ENCODE data around the gene AOPEP. TPM values are rescaled to one million over a fixed set of nuclear protein-coding genes. Genes with fewer than 3 reads are reported as not detected.
"Not testable (repeated sequence)": the region's sequence is repeated elsewhere in the genome, so short reads cannot be mapped to it uniquely, and the experiment has no call there.

AOPEP gene
- total RNA-seq, 1 experiment from 2014 or later = 32.4 TPM

DNA sequence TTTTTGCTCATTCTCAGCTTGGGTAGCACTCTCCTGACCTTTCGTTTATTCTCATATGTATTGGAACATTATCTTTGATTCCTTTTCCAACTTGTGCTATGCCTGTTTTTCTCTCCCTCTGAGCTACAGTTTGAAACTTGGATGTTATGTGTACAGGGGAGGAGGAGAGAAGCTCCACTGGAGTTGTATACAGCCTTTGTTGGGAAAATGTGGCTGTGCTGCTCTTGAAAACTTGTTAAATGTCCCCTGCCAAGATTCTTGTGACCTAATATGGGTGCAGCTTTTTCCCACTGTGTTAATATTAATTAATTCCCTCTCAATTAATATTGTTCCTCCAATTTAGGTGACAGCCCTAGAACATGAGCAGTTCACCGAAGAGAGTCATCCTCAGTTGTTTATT lies 235.4 kb downstream of the AOPEP start:
- CTCF ChIA-PET = interaction anchor here (0.9 to 1.3 kb wide), 3 partner anchors 11 to 14 kb away, joined by 3 to 5 read pairs (median 3); no protein-coding TSS in a partner anchor
- BruUV-seq (replicated peaks) = no TSS peak
- TF ChIP-seq, protein P1, sequence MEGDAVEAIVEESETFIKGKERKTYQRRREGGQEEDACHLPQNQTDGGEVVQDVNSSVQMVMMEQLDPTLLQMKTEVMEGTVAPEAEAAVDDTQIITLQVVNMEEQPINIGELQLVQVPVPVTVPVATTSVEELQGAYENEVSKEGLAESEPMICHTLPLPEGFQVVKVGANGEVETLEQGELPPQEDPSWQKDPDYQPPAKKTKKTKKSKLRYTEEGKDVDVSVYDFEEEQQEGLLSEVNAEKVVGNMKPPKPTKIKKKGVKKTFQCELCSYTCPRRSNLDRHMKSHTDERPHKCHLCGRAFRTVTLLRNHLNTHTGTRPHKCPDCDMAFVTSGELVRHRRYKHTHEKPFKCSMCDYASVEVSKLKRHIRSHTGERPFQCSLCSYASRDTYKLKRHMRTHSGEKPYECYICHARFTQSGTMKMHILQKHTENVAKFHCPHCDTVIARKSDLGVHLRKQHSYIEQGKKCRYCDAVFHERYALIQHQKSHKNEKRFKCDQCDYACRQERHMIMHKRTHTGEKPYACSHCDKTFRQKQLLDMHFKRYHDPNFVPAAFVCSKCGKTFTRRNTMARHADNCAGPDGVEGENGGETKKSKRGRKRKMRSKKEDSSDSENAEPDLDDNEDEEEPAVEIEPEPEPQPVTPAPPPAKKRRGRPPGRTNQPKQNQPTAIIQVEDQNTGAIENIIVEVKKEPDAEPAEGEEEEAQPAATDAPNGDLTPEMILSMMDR (IDR thresholded peaks at IDR 0.05; ENCODE audit: unreplicated experiment) = no peak
- Mint-ChIP-seq H3K9me3 (ENCODE audit: unreplicated experiment) (no peaks in the 10 kb centered on the region), H3K4me1 (ENCODE audit: insufficient read depth, unreplicated experiment) (no peaks in the 10 kb centered on the region), H3K27ac (ENCODE audit: low read depth, unreplicated experiment) (no peak overlapping the region), H3K27me3 (ENCODE audit: insufficient read depth, unreplicated experiment) (no peaks in the 10 kb centered on the region), H3K4me3 (ENCODE audit: unreplicated experiment) (no peak overlapping the region), H3K36me3 (ENCODE audit: insufficient read depth, unreplicated experiment) (no peaks in the 10 kb centered on the region)
- intact Hi-C loops (cut with micrococcal nuclease) = no loop called here
- DNase-seq (ENCODE audit: unreplicated experiment) = no peak
- POLR2A ChIA-PET = interaction anchor here (0.7 to 1.4 kb wide), 3 partner anchors 9 to 173 kb away, joined by 3 to 4 read pairs (median 4); no protein-coding TSS in a partner anchor

DNA sequence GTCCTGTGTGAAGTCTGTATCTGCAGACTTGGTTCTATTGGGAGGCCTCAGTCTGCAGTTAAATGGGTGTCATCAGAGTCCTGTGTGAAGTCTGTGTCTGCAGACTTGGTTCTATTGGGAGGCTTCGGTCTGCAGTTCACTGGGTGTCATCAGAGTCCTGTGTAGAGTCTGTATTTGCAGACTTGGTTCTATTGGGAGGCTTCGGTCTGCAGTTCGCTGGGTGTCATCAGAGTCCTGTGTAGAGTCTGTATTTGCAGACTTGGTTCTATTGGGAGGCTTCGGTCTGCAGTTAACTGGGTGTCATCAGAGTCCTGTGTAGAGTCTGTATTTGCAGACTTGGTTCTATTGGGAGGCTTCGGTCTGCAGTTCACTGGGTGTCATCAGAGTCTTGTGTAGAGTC lies 239.1 kb downstream of the AOPEP start:
- H3K4me1 Mint-ChIP-seq (ENCODE audit: insufficient read depth, unreplicated experiment); DNase-seq (ENCODE audit: unreplicated experiment); CTCF ChIA-PET; BruUV-seq (replicated peaks); H3K27ac Mint-ChIP-seq (ENCODE audit: low read depth, unreplicated experiment); H3K9me3 Mint-ChIP-seq (ENCODE audit: unreplicated experiment); H3K36me3 Mint-ChIP-seq (ENCODE audit: insufficient read depth, unreplicated experiment); intact Hi-C loops (cut with micrococcal nuclease); POLR2A ChIA-PET; H3K27me3 Mint-ChIP-seq (ENCODE audit: insufficient read depth, unreplicated experiment); H3K4me3 Mint-ChIP-seq (ENCODE audit: unreplicated experiment): not testable (repeated sequence)

DNA sequence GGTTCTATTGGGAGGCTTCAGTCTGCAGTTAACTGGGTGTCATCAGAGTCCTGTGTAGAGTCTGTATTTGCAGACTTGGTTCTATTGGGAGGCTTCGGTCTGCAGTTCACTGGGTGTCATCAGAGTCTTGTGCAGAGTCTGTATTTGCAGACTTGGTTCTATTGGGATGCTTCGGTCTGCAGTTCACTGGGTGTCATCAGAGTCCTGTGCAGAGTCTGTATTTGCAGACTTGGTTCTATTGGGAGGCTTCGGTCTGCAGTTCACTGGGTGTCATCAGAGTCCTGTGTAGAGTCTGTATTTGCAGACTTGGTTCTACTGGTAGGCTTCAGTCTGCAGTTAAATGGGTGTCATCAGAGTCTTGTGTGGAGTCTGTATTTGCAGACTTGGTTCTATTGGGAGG lies 239.5 kb downstream of the AOPEP start:
- intact Hi-C loops (cut with micrococcal nuclease); H3K36me3 Mint-ChIP-seq (ENCODE audit: insufficient read depth, unreplicated experiment); H3K4me1 Mint-ChIP-seq (ENCODE audit: insufficient read depth, unreplicated experiment); H3K4me3 Mint-ChIP-seq (ENCODE audit: unreplicated experiment); DNase-seq (ENCODE audit: unreplicated experiment); BruUV-seq (replicated peaks); POLR2A ChIA-PET; H3K27ac Mint-ChIP-seq (ENCODE audit: low read depth, unreplicated experiment); CTCF ChIA-PET; H3K27me3 Mint-ChIP-seq (ENCODE audit: insufficient read depth, unreplicated experiment); H3K9me3 Mint-ChIP-seq (ENCODE audit: unreplicated experiment): not testable (repeated sequence)

DNA sequence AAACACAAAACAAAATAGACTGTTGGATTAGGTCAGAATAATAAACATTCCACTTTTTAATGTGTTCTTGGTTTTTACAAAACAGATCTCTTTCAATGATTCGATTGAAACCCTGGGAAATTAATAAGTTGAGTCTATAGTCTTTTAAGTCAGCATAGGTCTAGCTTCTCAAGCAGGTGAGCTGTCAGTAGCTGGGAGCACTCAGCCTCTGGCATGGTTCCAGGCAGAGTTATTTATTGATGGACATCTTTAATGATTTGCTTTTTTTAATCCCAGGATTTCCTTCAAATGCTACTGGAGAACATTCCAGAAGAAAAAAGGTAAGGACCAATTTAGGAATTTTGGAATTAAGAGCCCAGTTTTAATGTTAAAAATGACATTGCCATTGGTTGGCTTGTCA lies 241.0 kb downstream of the AOPEP start:
- Mint-ChIP-seq H3K9me3 (ENCODE audit: unreplicated experiment) (no peaks in the 10 kb centered on the region), H3K36me3 (ENCODE audit: insufficient read depth, unreplicated experiment) (peaks cover 6% of the 10 kb centered on the region), H3K27me3 (ENCODE audit: insufficient read depth, unreplicated experiment) (no peaks in the 10 kb centered on the region), H3K4me1 (ENCODE audit: insufficient read depth, unreplicated experiment) (no peaks in the 10 kb centered on the region), H3K4me3 (ENCODE audit: unreplicated experiment) (no peak overlapping the region), H3K27ac (ENCODE audit: low read depth, unreplicated experiment) (no peak overlapping the region)
- ChIA-PET POLR2A (interaction anchor here (0.6 to 0.8 kb wide), 2 partner anchors 43 to 99 kb away, joined by 3 read pairs; no protein-coding TSS in a partner anchor), CTCF (no interaction called here)
- BruUV-seq (replicated peaks) = no TSS peak
- intact Hi-C loops (cut with micrococcal nuclease) = no loop called here
- TF ChIP-seq, protein P1 (IDR thresholded peaks at IDR 0.05; ENCODE audit: unreplicated experiment) = no peak
- no peak for DNase-seq (ENCODE audit: unreplicated experiment)

DNA sequence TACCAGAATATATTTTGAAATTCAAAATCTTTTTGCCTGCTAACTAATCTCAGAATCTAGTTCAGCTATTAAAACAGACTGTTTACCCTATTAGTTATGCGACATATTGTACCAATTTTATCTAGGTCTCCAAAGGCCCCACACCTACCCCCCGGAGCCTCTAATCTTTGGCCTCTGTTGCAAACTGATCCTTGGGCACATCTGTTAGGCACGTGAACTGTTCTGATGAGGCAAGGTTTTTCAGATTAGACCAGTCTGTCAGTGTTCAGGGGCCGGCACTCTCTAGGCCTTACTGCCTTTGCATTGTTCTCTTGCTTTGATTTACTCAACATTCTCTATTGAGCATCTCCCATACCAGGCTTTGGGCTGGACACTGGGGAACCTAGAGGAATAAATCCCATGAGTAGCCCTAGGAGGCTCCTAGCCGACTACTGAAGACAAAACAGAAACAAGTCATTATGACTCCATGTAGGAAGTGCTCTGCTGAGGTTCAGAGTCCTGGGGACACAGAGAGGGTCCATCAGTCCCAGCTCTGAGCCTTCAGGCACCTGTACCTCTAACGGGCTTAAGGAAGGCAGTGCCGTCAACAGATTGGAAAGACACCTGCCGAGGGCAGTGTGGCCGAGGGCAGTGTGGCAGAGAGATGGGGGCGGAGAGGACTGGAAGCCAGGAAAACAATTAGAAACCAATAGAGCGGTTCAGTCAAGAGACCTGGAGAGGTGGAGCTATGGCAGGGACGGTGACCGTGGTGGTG lies 245.1 kb downstream of the AOPEP start:
- Mint-ChIP-seq H3K27me3 (ENCODE audit: insufficient read depth, unreplicated experiment) (no peaks in the 10 kb centered on the region), H3K4me1 (ENCODE audit: insufficient read depth, unreplicated experiment) (no peaks in the 10 kb centered on the region), H3K36me3 (ENCODE audit: insufficient read depth, unreplicated experiment) (peaks cover 6% of the 10 kb centered on the region), H3K4me3 (ENCODE audit: unreplicated experiment) (no peak overlapping the region), H3K27ac (ENCODE audit: low read depth, unreplicated experiment) (no peak overlapping the region), H3K9me3 (ENCODE audit: unreplicated experiment) (no peaks in the 10 kb centered on the region)
- ChIA-PET POLR2A (no interaction called here), CTCF (interaction anchor here (0.6 kb wide), 1 partner anchor 12 kb away, joined by 3 read pairs; no protein-coding TSS in a partner anchor)
- no peak for DNase-seq (ENCODE audit: unreplicated experiment)
- intact Hi-C loops (cut with micrococcal nuclease) = no loop called here
- no TSS peak for BruUV-seq (replicated peaks)
- TF ChIP-seq, protein P1 (IDR thresholded peaks at IDR 0.05; ENCODE audit: unreplicated experiment) = no peak

Data from MCF 10A (cell line).